Measurements from ENCODE around the gene GGT1. TPM values are rescaled to one million over a fixed set of nuclear protein-coding genes. Genes with fewer than 3 reads are reported as not detected.
"Not testable (repeated sequence)": the region's sequence is repeated elsewhere in the genome, so short reads cannot be mapped to it uniquely, and the experiment has no call there.

Gene GGT1
- total RNA-seq, 1 experiment from 2014 or later = 9.4 TPM

GRCh38 chr22:24650884-24651283 lies 47.9 kb downstream of the GGT1 start:
- H3K4me3 Mint-ChIP-seq (ENCODE audit: unreplicated experiment); H3K4me3 ChIP-seq (ENCODE audit: low read depth, low read length); BruUV-seq (replicated peaks); H3K4me1 Mint-ChIP-seq (ENCODE audit: low read depth, unreplicated experiment); CTCF ChIA-PET; H3K27ac Mint-ChIP-seq (ENCODE audit: unreplicated experiment); H3K27me3 ChIP-seq (replicated peaks; ENCODE audit: control insufficient read depth, insufficient read depth, low read length); H3K36me3 Mint-ChIP-seq (ENCODE audit: insufficient read depth, unreplicated experiment); H3K9me3 Mint-ChIP-seq (ENCODE audit: unreplicated experiment); H3K4me1 ChIP-seq; H3K36me3 ChIP-seq (ENCODE audit: control insufficient read depth, insufficient read depth, low read length); H3K27me3 Mint-ChIP-seq (ENCODE audit: insufficient read depth, unreplicated experiment); intact Hi-C loops (cut with micrococcal nuclease; ENCODE audit: unreplicated experiment); POLR2A ChIA-PET; H3K9me3 ChIP-seq: not testable (repeated sequence)
- DNase-seq = peak; percentile 79 to 89
- TF ChIP-seq CTCF (IDR thresholded peaks at IDR 0.05; ENCODE audit: insufficient read depth in 1 of 2, low read depth in 1 of 2, low read length in 1 of 2, severe bottlenecking in 1 of 2, unreplicated experiment in 1 of 2) = peak in 1 of 2 experiments; percentile 26

- H3K4me1 ChIP-seq; H3K9me3 ChIP-seq; DNase-seq; H3K27me3 ChIP-seq (replicated peaks; ENCODE audit: control insufficient read depth, insufficient read depth, low read length); H3K27me3 Mint-ChIP-seq (ENCODE audit: insufficient read depth, unreplicated experiment); H3K36me3 Mint-ChIP-seq (ENCODE audit: insufficient read depth, unreplicated experiment); H3K9me3 Mint-ChIP-seq (ENCODE audit: unreplicated experiment); POLR2A ChIA-PET; H3K4me1 Mint-ChIP-seq (ENCODE audit: low read depth, unreplicated experiment); H3K4me3 ChIP-seq (ENCODE audit: low read depth, low read length); H3K27ac Mint-ChIP-seq (ENCODE audit: unreplicated experiment); BruUV-seq (replicated peaks); CTCF ChIA-PET; intact Hi-C loops (cut with micrococcal nuclease; ENCODE audit: unreplicated experiment); H3K4me3 Mint-ChIP-seq (ENCODE audit: unreplicated experiment); H3K36me3 ChIP-seq (ENCODE audit: control insufficient read depth, insufficient read depth, low read length): not testable (repeated sequence)
Observed at GRCh38 chr22:24665395-24665794, 62.4 kb downstream of the GGT1 start.

- POLR2A ChIA-PET; H3K27ac Mint-ChIP-seq (ENCODE audit: unreplicated experiment); H3K36me3 ChIP-seq (ENCODE audit: control insufficient read depth, insufficient read depth, low read length); DNase-seq; H3K9me3 Mint-ChIP-seq (ENCODE audit: unreplicated experiment); H3K27me3 Mint-ChIP-seq (ENCODE audit: insufficient read depth, unreplicated experiment); H3K9me3 ChIP-seq; CTCF ChIA-PET; H3K4me1 Mint-ChIP-seq (ENCODE audit: low read depth, unreplicated experiment); intact Hi-C loops (cut with micrococcal nuclease; ENCODE audit: unreplicated experiment); H3K27me3 ChIP-seq (replicated peaks; ENCODE audit: control insufficient read depth, insufficient read depth, low read length); H3K4me3 ChIP-seq (ENCODE audit: low read depth, low read length); H3K36me3 Mint-ChIP-seq (ENCODE audit: insufficient read depth, unreplicated experiment); BruUV-seq (replicated peaks); H3K4me3 Mint-ChIP-seq (ENCODE audit: unreplicated experiment); H3K4me1 ChIP-seq: not testable (repeated sequence)
Observed at GRCh38 chr22:24667904-24668303, 64.9 kb downstream of the GGT1 start.

GRCh38 chr22:24672532-24672931 lies 69.5 kb downstream of the GGT1 start:
- H3K4me3 ChIP-seq (ENCODE audit: low read depth, low read length); H3K4me1 ChIP-seq; DNase-seq; H3K9me3 ChIP-seq; H3K36me3 Mint-ChIP-seq (ENCODE audit: insufficient read depth, unreplicated experiment); H3K27me3 ChIP-seq (replicated peaks; ENCODE audit: control insufficient read depth, insufficient read depth, low read length); H3K27me3 Mint-ChIP-seq (ENCODE audit: insufficient read depth, unreplicated experiment); H3K4me3 Mint-ChIP-seq (ENCODE audit: unreplicated experiment); H3K27ac Mint-ChIP-seq (ENCODE audit: unreplicated experiment); H3K4me1 Mint-ChIP-seq (ENCODE audit: low read depth, unreplicated experiment); H3K36me3 ChIP-seq (ENCODE audit: control insufficient read depth, insufficient read depth, low read length); intact Hi-C loops (cut with micrococcal nuclease; ENCODE audit: unreplicated experiment); BruUV-seq (replicated peaks); H3K9me3 Mint-ChIP-seq (ENCODE audit: unreplicated experiment); CTCF ChIA-PET; POLR2A ChIA-PET: not testable (repeated sequence)

Other genes with a start within 250 kb of the GGT1 start
- gene ADORA2A, start 175.6 kb upstream of the GGT1 start, total RNA-seq (2022) = 4.0 and 4.9 TPM in 2 replicates
- gene UPB1, start 107.9 kb upstream of the GGT1 start, total RNA-seq (2022) = 5.6 and 6.7 TPM in 2 replicates
- gene GUCD1, start 48.1 kb upstream of the GGT1 start, total RNA-seq (2022) = 120 and 127 TPM in 2 replicates
- gene SNRPD3, start 47.2 kb upstream of the GGT1 start, total RNA-seq (2022) = 202 and 217 TPM in 2 replicates
- 18.6 and 20.4 TPM in 2 replicates for gene LRRC75B, start 10.1 kb upstream of the GGT1 start, total RNA-seq (2022)
- gene PIWIL3, start 171.5 kb downstream of the GGT1 start, total RNA-seq (2022) = 0.16 and 0.45 TPM in 2 replicates
- 5.5 and 6.1 TPM in 2 replicates for gene SGSM1, start 203.0 kb downstream of the GGT1 start, total RNA-seq (2022)